K562 (cell line): Measurements from ENCODE around the gene CFAP73. TPM values are rescaled to one million over a fixed set of nuclear protein-coding genes. Genes with fewer than 3 reads are reported as not detected.

Source experiments
- BHLHE40 ChIP-seq: IDR thresholded peaks from 2 replicates; pipeline ENCODE4 v1.6.1; 2011; ENCODE audit warnings: low read length, improper control_type of control experiment
- CCNT2 ChIP-seq: IDR thresholded peaks from 2 replicates; pipeline ENCODE4 v1.6.1; 2011; ENCODE audit warnings: borderline replicate concordance, low read depth, mild to moderate bottlenecking, moderate library complexity, mixed read lengths, low read length; ENCODE audit not compliant: insufficient read length; ENCODE audit errors: extremely low read depth
- CHD1 ChIP-seq: fragments of 200-600 bp; sonication (generic); IDR thresholded peaks from one replicate; pipeline ENCODE4 v1.6.1; 2012; ENCODE audit warnings: mild to moderate bottlenecking, moderate library complexity, low read length, inconsistent platforms
- DIDO1 ChIP-seq: fragments of 450-650 bp; IDR thresholded peaks from 2 replicates; pipeline ENCODE4 v1.6.1; 2016; ENCODE audit warnings: low read depth, missing biosample characterization, missing genetic modification characterization
- FOXA1 ChIP-seq: fragments of 450-650 bp; IDR thresholded peaks from 2 replicates; pipeline ENCODE4 v1.6.1; 2016; ENCODE audit warnings: mild to moderate bottlenecking, borderline replicate concordance
- HNRNPL ChIP-seq: fragments of 200-400 bp; formaldehyde crosslinking; IDR thresholded peaks from 2 replicates; pipeline ENCODE4 v1.6.1; 2017; ENCODE audit warnings: low read depth, mild to moderate bottlenecking, low read length
- MTA1 ChIP-seq: fragments of 450-650 bp; IDR thresholded peaks from 2 replicates; pipeline ENCODE4 v1.6.1; 2017; ENCODE audit warnings: borderline replicate concordance
- NFATC3 ChIP-seq: fragments of 450-650 bp; IDR thresholded peaks from 2 replicates; pipeline ENCODE4 v1.6.1; 2017; ENCODE audit warnings: mild to moderate bottlenecking
- NFIC ChIP-seq: fragments of 450-650 bp; IDR thresholded peaks from 2 replicates; pipeline ENCODE4 v1.6.1; 2017; ENCODE audit warnings: mild to moderate bottlenecking, inconsistent platforms
- SREBF2 ChIP-seq: sonication (generic); formaldehyde crosslinking; IDR thresholded peaks from 2 replicates; pipeline ENCODE4 v1.4.0; 2020; ENCODE audit warnings: mild to moderate bottlenecking, missing genetic modification reagents
- polyA plus RNA-seq, 8 experiments: library from polyadenylated mRNA; depleted of rRNA in 4 of 8; stranded (reverse) in 5 of 8; unstranded in 3 of 8; fragments of >200 nt; fragmentation: Nextera tagmentation in 2 of 8; fragmentation: Illumina TruSeq in 1 of 8; extraction: Ambion mirVana in 2 of 8; extraction: Trizol in 1 of 8; gene quantifications; 2 replicates each; pipeline versions ENCODE4 v1.2.1 to v1.2.3, GENCODE V29; 2011 to 2014; ENCODE audit warnings: inconsistent platforms in 1 of 8, missing spikeins in 1 of 8
- total RNA-seq, 7 experiments: library from RNA; depleted of rRNA in 6 of 7; stranded (reverse); fragments of >200 nt in 6 of 7; fragmentation: Illumina TruSeq in 2 of 7; extraction: Trizol in 2 of 7; gene quantifications; 2 replicates each; pipeline versions ENCODE4 v1.2.1 to v1.2.3, GENCODE V29; 2011 to 2021; ENCODE audit warnings: low replicate concordance in 1 of 7
- TF ChIP-seq, protein P1 (sequence below): fragments of 450-650 bp; IDR thresholded peaks from 2 replicates; pipeline ENCODE4 v1.6.1; 2016
- TF ChIP-seq, protein P2 (sequence below): fragments of 450-650 bp; formaldehyde crosslinking; IDR thresholded peaks from 2 replicates; pipeline ENCODE4 v1.4.0; 2020; ENCODE audit warnings: mild to moderate bottlenecking
- TF ChIP-seq, protein P3 (sequence below): fragments of 200-600 bp; sonication (generic); IDR thresholded peaks from one replicate; pipeline ENCODE4 v1.6.1; 2012; ENCODE audit warnings: mild to moderate bottlenecking, low read depth, low read length, inconsistent platforms

The CFAP73 gene
- total and polyA plus RNA-seq, 9 of the 15 experiments (the other 6 are each of a cell fraction or from before 2014, with no cell fraction given): not detected

- TF ChIP-seq, protein P1, sequence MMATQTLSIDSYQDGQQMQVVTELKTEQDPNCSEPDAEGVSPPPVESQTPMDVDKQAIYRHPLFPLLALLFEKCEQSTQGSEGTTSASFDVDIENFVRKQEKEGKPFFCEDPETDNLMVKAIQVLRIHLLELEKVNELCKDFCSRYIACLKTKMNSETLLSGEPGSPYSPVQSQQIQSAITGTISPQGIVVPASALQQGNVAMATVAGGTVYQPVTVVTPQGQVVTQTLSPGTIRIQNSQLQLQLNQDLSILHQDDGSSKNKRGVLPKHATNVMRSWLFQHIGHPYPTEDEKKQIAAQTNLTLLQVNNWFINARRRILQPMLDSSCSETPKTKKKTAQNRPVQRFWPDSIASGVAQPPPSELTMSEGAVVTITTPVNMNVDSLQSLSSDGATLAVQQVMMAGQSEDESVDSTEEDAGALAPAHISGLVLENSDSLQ: peak; percentile 41; the same call in 1 of the 2 replicates
- TF ChIP-seq, protein P2, sequence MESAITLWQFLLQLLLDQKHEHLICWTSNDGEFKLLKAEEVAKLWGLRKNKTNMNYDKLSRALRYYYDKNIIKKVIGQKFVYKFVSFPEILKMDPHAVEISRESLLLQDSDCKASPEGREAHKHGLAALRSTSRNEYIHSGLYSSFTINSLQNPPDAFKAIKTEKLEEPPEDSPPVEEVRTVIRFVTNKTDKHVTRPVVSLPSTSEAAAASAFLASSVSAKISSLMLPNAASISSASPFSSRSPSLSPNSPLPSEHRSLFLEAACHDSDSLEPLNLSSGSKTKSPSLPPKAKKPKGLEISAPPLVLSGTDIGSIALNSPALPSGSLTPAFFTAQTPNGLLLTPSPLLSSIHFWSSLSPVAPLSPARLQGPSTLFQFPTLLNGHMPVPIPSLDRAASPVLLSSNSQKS: no peak
- no peak for TF ChIP-seq DIDO1
- no peak for TF ChIP-seq SREBF2 (CRISPR knock-in tag)
- peak; percentile 55 for TF ChIP-seq CCNT2
- TF ChIP-seq BHLHE40: peak; percentile 90
- peak; percentile 54; the same call in 1 of the 2 replicates for TF ChIP-seq NFIC
- TF ChIP-seq MTA1: no peak
- TF ChIP-seq, protein P3, sequence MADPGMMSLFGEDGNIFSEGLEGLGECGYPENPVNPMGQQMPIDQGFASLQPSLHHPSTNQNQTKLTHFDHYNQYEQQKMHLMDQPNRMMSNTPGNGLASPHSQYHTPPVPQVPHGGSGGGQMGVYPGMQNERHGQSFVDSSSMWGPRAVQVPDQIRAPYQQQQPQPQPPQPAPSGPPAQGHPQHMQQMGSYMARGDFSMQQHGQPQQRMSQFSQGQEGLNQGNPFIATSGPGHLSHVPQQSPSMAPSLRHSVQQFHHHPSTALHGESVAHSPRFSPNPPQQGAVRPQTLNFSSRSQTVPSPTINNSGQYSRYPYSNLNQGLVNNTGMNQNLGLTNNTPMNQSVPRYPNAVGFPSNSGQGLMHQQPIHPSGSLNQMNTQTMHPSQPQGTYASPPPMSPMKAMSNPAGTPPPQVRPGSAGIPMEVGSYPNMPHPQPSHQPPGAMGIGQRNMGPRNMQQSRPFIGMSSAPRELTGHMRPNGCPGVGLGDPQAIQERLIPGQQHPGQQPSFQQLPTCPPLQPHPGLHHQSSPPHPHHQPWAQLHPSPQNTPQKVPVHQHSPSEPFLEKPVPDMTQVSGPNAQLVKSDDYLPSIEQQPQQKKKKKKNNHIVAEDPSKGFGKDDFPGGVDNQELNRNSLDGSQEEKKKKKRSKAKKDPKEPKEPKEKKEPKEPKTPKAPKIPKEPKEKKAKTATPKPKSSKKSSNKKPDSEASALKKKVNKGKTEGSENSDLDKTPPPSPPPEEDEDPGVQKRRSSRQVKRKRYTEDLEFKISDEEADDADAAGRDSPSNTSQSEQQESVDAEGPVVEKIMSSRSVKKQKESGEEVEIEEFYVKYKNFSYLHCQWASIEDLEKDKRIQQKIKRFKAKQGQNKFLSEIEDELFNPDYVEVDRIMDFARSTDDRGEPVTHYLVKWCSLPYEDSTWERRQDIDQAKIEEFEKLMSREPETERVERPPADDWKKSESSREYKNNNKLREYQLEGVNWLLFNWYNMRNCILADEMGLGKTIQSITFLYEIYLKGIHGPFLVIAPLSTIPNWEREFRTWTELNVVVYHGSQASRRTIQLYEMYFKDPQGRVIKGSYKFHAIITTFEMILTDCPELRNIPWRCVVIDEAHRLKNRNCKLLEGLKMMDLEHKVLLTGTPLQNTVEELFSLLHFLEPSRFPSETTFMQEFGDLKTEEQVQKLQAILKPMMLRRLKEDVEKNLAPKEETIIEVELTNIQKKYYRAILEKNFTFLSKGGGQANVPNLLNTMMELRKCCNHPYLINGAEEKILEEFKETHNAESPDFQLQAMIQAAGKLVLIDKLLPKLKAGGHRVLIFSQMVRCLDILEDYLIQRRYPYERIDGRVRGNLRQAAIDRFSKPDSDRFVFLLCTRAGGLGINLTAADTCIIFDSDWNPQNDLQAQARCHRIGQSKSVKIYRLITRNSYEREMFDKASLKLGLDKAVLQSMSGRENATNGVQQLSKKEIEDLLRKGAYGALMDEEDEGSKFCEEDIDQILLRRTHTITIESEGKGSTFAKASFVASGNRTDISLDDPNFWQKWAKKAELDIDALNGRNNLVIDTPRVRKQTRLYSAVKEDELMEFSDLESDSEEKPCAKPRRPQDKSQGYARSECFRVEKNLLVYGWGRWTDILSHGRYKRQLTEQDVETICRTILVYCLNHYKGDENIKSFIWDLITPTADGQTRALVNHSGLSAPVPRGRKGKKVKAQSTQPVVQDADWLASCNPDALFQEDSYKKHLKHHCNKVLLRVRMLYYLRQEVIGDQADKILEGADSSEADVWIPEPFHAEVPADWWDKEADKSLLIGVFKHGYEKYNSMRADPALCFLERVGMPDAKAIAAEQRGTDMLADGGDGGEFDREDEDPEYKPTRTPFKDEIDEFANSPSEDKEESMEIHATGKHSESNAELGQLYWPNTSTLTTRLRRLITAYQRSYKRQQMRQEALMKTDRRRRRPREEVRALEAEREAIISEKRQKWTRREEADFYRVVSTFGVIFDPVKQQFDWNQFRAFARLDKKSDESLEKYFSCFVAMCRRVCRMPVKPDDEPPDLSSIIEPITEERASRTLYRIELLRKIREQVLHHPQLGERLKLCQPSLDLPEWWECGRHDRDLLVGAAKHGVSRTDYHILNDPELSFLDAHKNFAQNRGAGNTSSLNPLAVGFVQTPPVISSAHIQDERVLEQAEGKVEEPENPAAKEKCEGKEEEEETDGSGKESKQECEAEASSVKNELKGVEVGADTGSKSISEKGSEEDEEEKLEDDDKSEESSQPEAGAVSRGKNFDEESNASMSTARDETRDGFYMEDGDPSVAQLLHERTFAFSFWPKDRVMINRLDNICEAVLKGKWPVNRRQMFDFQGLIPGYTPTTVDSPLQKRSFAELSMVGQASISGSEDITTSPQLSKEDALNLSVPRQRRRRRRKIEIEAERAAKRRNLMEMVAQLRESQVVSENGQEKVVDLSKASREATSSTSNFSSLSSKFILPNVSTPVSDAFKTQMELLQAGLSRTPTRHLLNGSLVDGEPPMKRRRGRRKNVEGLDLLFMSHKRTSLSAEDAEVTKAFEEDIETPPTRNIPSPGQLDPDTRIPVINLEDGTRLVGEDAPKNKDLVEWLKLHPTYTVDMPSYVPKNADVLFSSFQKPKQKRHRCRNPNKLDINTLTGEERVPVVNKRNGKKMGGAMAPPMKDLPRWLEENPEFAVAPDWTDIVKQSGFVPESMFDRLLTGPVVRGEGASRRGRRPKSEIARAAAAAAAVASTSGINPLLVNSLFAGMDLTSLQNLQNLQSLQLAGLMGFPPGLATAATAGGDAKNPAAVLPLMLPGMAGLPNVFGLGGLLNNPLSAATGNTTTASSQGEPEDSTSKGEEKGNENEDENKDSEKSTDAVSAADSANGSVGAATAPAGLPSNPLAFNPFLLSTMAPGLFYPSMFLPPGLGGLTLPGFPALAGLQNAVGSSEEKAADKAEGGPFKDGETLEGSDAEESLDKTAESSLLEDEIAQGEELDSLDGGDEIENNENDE: no peak
- no peak for TF ChIP-seq NFATC3
- no peak for TF ChIP-seq CHD1
- TF ChIP-seq HNRNPL: no peak
- TF ChIP-seq FOXA1: no peak
These were observed 35.9 kb downstream of the CFAP73 start, which contains the start of the genes DDX54 and RITA1 (continued) for GRCh38 chr12:113185180-113186032.
